Epidermal melanocyte (primary cell): ENCODE data around the gene ARMC9.
"Not testable (repeated sequence)": the region's sequence is repeated elsewhere in the genome, so short reads cannot be mapped to it uniquely, and the experiment has no call there.

Experiments
- DNase-seq: peaks from one replicate; pipeline ENCODE4 v3.0.0; 2011; ENCODE audit warnings: low spot score; ENCODE audit not compliant: insufficient read length

The ARMC9 gene

GRCh38 chr2:231398585-231398984 lies 200.2 kb downstream of the ARMC9 start:
- DNase-seq: no peak

- no peak for DNase-seq
Observed at GRCh38 chr2:231399046-231399852, 200.8 kb downstream of the ARMC9 start.

- no peak for DNase-seq
Observed at GRCh38 chr2:231399853-231400680, 201.6 kb downstream of the ARMC9 start.

GRCh38 chr2:231400681-231401080 lies 202.2 kb downstream of the ARMC9 start:
- not testable (repeated sequence) for DNase-seq

GRCh38 chr2:231401101-231401500 lies 202.7 kb downstream of the ARMC9 start:
- not testable (repeated sequence) for DNase-seq

GRCh38 chr2:231403421-231404182 lies 205.2 kb downstream of the ARMC9 start:
- DNase-seq: not testable (repeated sequence)

- not testable (repeated sequence) for DNase-seq
Observed at GRCh38 chr2:231404183-231404578, 205.8 kb downstream of the ARMC9 start.

- not testable (repeated sequence) for DNase-seq
Observed at GRCh38 chr2:231405601-231406367, 207.4 kb downstream of the ARMC9 start.

GRCh38 chr2:231407686-231408085 lies 209.3 kb downstream of the ARMC9 start:
- not testable (repeated sequence) for DNase-seq

GRCh38 chr2:231408304-231408703 lies 209.9 kb downstream of the ARMC9 start:
- DNase-seq: not testable (repeated sequence)

GRCh38 chr2:231409776-231410175 lies 211.3 kb downstream of the ARMC9 start:
- DNase-seq: no peak

- no peak for DNase-seq
Observed at GRCh38 chr2:231410293-231411004, 212.0 kb downstream of the ARMC9 start.

- no peak for DNase-seq
Observed at GRCh38 chr2:231411237-231411636, 212.8 kb downstream of the ARMC9 start.

GRCh38 chr2:231411831-231412617 lies 213.6 kb downstream of the ARMC9 start:
- DNase-seq: no peak

- DNase-seq: no peak
Observed at GRCh38 chr2:231412618-231412963, 214.2 kb downstream of the ARMC9 start.

GRCh38 chr2:231413456-231413855 lies 215.0 kb downstream of the ARMC9 start:
- no peak for DNase-seq

GRCh38 chr2:231413921-231414476 lies 215.6 kb downstream of the ARMC9 start:
- DNase-seq: no peak

GRCh38 chr2:231415029-231415428 lies 216.6 kb downstream of the ARMC9 start:
- DNase-seq: no peak
